Measurements from ENCODE around the gene MARVELD1.
"Not testable (repeated sequence)": the region's sequence is repeated elsewhere in the genome, so short reads cannot be mapped to it uniquely, and the experiment has no call there.

MARVELD1 gene

DNA sequence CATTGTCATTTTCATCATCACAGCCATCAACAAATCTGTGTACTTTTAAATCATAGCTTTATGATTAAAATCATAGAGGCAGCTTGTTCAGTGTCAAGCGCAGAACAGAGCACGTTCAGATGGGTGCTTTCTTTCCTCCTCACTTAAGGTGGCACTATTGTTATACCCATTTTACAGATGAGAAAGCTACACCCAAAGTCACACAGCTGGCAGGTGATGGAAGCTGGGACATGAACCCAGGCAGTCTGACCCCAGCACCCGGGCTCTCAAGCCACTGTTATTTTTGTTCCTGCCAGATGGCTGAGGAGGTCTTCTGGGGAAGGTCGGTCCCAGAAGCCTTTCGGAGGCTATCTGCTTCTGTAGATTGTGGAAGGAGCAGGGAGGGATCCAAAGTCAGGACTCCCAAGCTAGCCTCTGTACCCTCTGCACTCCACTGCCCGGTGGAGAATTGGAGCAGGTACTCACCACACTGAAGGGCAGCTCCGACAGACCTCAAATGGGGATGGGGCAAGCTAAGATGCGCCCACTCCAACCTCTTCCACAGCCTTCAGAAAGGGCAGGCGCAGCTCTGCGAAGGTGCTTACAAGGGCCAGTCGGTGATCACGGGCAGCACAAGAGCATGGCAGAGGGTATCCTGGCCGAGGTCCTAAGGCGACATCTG lies 27.1 kb upstream of the MARVELD1 start:
- no peak for DNase-seq (ENCODE audit: extremely low read depth, low read depth)
- TF ChIP-seq, protein P1, sequence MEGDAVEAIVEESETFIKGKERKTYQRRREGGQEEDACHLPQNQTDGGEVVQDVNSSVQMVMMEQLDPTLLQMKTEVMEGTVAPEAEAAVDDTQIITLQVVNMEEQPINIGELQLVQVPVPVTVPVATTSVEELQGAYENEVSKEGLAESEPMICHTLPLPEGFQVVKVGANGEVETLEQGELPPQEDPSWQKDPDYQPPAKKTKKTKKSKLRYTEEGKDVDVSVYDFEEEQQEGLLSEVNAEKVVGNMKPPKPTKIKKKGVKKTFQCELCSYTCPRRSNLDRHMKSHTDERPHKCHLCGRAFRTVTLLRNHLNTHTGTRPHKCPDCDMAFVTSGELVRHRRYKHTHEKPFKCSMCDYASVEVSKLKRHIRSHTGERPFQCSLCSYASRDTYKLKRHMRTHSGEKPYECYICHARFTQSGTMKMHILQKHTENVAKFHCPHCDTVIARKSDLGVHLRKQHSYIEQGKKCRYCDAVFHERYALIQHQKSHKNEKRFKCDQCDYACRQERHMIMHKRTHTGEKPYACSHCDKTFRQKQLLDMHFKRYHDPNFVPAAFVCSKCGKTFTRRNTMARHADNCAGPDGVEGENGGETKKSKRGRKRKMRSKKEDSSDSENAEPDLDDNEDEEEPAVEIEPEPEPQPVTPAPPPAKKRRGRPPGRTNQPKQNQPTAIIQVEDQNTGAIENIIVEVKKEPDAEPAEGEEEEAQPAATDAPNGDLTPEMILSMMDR (IDR thresholded peaks at IDR 0.05; ENCODE audit: low read depth, low read length): no peak

DNA sequence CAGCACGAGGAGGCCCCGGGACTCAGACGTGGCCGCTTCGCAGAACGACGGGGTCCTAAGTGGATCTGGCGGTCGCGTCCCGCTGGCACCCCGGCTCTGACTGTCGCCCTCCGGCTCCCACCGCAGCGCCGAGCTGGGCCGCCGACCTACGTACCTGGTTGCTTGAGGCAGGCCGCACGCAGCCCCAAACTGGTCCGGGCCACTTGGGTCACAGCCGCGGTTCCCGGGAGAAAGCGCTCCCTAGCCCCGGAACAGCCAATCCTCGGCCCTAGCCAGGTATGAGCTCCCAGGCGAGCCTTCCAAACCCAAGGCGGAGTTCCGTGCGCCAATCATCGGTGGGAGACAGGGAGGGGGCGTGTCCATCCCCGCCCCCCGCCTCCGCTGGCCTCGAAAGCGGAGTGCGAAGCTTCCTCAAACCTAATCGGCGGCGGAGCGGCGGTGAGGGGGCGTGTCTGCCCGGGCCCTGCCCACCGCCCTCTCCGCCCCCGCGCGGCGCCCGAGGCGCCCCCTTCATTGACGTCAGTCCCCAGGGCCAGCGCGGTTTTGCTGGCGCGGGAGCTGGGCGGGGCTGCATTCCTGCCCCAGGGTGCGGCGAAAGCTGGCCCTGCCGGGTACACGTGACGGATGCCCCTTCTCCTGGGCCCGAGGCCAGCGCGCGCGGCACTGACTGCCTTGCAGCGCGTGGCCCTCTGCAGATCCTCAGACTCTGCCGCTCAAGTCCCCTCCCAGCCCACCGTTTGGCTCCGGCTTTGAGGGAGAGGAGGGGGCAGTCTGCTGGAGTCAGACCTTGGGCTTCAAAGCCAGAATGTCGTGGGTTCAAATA lies 26.4 kb upstream of the MARVELD1 start, which contains the start of gene AVPI1:
TSS of gene AVPI1 (minus strand) at position 280 of the 823 bp plus-strand sequence. CDS start 7,336 bp downstream, outside the sequence.
- DNase-seq (ENCODE audit: extremely low read depth, low read depth): peak; percentile 95
- TF ChIP-seq, protein P1 (IDR thresholded peaks at IDR 0.05; ENCODE audit: low read depth, low read length): no peak

DNA sequence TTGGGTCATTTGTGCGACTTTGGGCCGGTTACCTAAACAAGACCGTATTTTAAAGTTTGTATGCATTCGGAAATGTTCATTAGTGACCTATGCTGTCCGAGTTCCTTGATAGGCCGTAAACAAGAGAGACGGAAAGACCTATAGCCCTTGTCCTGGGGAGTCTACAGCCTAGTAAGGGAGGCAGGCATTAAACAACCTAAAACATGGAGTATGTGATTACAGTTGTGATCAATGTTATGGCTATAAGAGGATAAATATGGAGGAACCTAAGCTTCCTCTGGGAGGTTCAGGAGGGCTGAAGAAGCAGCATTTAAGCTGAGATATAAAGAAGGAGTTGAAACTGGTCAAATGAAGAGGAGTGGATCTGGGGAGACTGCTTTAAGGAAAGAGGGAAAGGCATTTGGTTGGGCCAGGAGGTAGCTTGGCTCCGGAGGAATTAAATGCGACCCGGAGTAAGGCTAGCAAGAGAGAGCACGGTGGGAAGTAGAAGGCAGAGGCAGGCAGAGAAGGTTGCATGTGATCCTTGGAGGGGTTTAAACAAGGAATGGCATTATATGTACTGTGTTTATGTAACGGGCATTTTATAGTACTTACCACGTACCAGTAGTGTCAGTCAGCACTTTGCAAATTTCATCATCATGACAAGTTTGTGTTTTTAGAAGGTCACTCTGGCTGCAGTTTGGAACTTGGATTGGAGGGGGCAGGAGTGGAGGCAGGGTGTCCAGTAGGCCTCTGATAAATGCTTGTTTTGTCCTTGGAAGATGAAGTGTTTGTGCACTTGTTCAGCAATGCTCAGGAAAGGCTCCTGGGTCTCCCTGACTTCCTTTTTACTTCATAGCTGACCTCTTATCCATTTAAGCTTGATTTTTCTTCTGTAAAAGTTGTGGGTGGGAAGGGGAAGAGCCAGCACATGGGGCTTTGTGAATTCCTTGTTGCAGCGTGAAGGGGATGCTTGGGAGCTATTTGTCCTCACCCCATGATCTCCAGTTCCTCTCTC lies 25.4 kb upstream of the MARVELD1 start:
- TF ChIP-seq, protein P1 (IDR thresholded peaks at IDR 0.05; ENCODE audit: low read depth, low read length): no peak
- peak; percentile 63 for DNase-seq (ENCODE audit: extremely low read depth, low read depth)

DNA sequence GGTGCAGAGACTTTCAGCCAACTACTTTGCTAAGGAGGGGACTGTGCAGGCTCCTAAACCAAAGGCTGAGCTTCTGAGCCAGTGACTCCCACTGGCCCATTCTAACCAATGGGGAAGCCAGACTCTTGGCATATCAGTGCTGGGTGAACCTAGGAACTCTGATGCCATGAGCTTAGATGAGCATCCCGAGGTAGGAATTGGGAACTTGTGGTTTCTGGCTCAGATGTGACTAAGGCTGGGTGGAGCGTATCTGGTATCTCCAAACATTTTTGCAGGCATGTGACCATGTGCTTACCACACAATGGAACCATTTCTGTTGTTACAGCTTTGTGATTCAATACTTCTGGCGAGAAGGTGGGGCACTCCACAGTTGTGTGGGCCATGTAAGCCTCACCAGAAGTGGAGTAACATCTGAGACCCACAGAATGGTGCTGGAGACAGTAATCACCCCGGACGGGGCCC lies 23.9 kb upstream of the MARVELD1 start:
- TF ChIP-seq, protein P1 (IDR thresholded peaks at IDR 0.05; ENCODE audit: low read depth, low read length): no peak
- DNase-seq (ENCODE audit: extremely low read depth, low read depth): peak; percentile 90

DNA sequence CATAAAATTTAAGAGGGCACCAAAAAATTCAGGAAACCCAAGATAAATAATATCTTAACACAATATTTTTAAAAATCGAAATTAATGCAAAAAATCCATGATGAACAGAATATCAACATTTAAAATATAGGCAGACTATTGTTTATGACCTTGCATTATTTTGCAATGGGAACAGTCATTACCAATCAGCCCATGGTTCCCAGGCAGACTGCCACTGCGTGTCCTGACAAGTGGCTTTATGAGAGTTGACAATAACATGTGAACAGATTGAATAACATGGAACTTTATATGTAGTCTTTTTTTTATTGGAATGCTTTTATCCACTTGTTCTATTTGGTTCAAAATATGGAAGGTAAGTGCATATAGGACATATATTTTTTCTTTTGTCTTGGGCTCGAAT lies 23.4 kb upstream of the MARVELD1 start:
- DNase-seq (ENCODE audit: extremely low read depth, low read depth): no peak
- TF ChIP-seq, protein P1 (IDR thresholded peaks at IDR 0.05; ENCODE audit: low read depth, low read length): no peak

DNA sequence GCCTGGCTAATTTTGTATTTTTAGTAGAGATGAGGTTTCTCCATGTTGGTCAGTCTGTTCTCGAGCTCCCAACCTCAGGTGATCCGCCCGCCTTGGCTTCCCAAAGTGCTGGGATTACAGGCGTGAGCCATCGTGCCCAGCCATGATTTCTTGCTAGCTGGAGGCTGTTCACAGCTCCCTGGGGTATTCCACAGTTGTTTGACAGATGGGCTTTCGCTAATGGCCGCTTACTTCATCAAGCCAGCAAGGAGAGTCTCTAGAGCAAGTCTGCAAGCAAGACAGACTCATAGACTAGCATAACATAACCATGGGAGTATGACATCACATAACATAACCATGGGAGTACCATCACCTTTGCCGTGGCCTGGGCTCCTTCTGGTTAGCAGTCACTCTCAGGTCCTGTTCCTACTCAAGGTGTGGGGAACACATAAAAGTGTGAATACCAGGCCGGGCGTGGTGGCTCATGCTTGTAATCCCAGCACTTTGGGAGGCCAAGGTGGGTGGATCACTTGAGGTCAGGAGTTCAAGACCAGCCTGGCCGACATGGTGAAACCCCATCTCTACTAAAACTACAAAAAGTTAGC lies 15.4 kb upstream of the MARVELD1 start:
- DNase-seq (ENCODE audit: extremely low read depth, low read depth): not testable (repeated sequence)
